ENCODE data around the gene HMGB2. TPM values are rescaled to one million over a fixed set of nuclear protein-coding genes. Genes with fewer than 3 reads are reported as not detected.

HMGB2 gene
- polyA plus RNA-seq, 1 experiment, result 32.7 TPM

- no peaks in the 10 kb centered on the region for H3K36me3 ChIP-seq (ENCODE audit: control insufficient read depth, insufficient read depth, low read length)
- ChIA-PET CTCF (no interaction called here), POLR2A (no interaction called here)
- TF ChIP-seq, protein P1, sequence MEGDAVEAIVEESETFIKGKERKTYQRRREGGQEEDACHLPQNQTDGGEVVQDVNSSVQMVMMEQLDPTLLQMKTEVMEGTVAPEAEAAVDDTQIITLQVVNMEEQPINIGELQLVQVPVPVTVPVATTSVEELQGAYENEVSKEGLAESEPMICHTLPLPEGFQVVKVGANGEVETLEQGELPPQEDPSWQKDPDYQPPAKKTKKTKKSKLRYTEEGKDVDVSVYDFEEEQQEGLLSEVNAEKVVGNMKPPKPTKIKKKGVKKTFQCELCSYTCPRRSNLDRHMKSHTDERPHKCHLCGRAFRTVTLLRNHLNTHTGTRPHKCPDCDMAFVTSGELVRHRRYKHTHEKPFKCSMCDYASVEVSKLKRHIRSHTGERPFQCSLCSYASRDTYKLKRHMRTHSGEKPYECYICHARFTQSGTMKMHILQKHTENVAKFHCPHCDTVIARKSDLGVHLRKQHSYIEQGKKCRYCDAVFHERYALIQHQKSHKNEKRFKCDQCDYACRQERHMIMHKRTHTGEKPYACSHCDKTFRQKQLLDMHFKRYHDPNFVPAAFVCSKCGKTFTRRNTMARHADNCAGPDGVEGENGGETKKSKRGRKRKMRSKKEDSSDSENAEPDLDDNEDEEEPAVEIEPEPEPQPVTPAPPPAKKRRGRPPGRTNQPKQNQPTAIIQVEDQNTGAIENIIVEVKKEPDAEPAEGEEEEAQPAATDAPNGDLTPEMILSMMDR (IDR thresholded peaks at IDR 0.05; ENCODE audit: insufficient read depth, low read depth, low read length), result no peak
- H3K27me3 ChIP-seq (ENCODE audit: control insufficient read depth, insufficient read depth, low read length), result no peaks in the 10 kb centered on the region
- no peak overlapping the region for H3K4me3 ChIP-seq (ENCODE audit: low read depth, low read length)
- no peak for DNase-seq (ENCODE audit: low read depth)
Measured at GRCh38 chr4:173284463-173284862, 49.7 kb downstream of the HMGB2 start.

- no peak overlapping the region for H3K4me3 ChIP-seq (ENCODE audit: low read depth, low read length)
- H3K27me3 ChIP-seq (ENCODE audit: control insufficient read depth, insufficient read depth, low read length), result no peaks in the 10 kb centered on the region
- DNase-seq (ENCODE audit: low read depth), result no peak
- TF ChIP-seq, protein P1 (IDR thresholded peaks at IDR 0.05; ENCODE audit: insufficient read depth, low read depth, low read length), result no peak
- POLR2A ChIA-PET, result no interaction called here
- CTCF ChIA-PET, result interaction anchor here (1.0 to 1.5 kb wide), 4 partner anchors 13 to 259 kb away, joined by 3 to 4 read pairs (median 3); no protein-coding TSS in a partner anchor
- no peaks in the 10 kb centered on the region for H3K36me3 ChIP-seq (ENCODE audit: control insufficient read depth, insufficient read depth, low read length)
Measured at GRCh38 chr4:173282626-173283025, 51.5 kb downstream of the HMGB2 start.

GRCh38 chr4:173282256-173282562 lies 51.9 kb downstream of the HMGB2 start:
- no peak for DNase-seq (ENCODE audit: low read depth)
- ChIA-PET CTCF (interaction anchor here (0.6 to 1.5 kb wide), 4 partner anchors 17 to 911 kb away, joined by 3 to 4 read pairs (median 3); no protein-coding TSS in a partner anchor), POLR2A (no interaction called here)
- TF ChIP-seq, protein P1 (IDR thresholded peaks at IDR 0.05; ENCODE audit: insufficient read depth, low read depth, low read length), result no peak
- no peaks in the 10 kb centered on the region for H3K27me3 ChIP-seq (ENCODE audit: control insufficient read depth, insufficient read depth, low read length)
- no peak overlapping the region for H3K4me3 ChIP-seq (ENCODE audit: low read depth, low read length)
- H3K36me3 ChIP-seq (ENCODE audit: control insufficient read depth, insufficient read depth, low read length), result no peaks in the 10 kb centered on the region

DNA sequence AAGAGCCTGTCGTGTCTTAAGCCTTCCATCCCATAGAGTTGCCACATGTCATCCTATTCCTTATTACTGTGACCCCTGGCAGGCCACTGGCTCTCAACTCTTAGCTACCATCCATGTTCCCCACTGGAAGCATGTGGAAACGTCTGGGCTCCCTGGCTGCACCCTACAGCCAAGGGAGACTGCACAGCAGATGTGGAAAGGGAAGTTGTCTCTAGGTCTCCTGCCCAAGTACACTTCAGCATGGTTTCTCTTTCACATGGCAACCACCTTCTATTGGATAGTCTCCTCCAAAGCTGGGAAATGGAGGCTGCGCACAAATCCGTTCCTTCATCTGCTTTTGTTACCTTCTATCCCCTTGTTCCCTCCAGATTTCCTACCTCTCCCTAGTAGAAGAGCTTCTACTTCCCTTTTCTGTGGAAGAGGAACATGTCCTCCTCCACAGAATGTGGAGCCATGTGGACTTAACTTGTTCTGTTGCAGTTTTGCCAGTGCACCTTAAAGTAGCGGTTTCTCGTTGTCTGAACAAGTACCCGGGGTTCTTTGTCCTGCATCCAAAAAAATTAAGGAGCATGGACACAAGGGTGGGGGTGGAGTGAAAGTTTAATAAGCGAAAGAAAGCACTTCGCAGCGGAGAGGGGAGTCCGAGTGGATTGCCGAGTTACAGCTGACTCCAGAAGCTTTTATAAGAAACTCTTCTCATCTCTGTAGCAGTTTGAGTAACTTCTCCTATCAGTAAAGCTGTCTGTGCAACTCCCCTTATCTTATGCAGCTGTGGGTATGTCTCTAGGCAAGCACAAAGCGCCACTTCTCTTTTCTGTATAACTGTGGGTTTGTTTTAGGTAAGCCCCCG lies 52.5 kb downstream of the HMGB2 start:
- CTCF ChIA-PET, result interaction anchor here (0.6 to 1.5 kb wide), 5 partner anchors 17 to 912 kb away, joined by 3 to 4 read pairs (median 3); no protein-coding TSS in a partner anchor
- TF ChIP-seq, protein P1 (IDR thresholded peaks at IDR 0.05; ENCODE audit: insufficient read depth, low read depth, low read length), result no peak

More for the DNA sequence above, 52.5 kb downstream of the HMGB2 start:
- Histone ChIP-seq H3K27me3 (ENCODE audit: control insufficient read depth, insufficient read depth, low read length) (no peaks in the 10 kb centered on the region), H3K4me3 (ENCODE audit: low read depth, low read length) (no peak overlapping the region), H3K36me3 (ENCODE audit: control insufficient read depth, insufficient read depth, low read length) (no peaks in the 10 kb centered on the region)
- POLR2A ChIA-PET, result no interaction called here
- DNase-seq (ENCODE audit: low read depth), result no peak

Other genes with a start within 250 kb of the HMGB2 start
- gene GALNT7, start 165.5 kb downstream of the HMGB2 start, polyA plus RNA-seq (2011; rRNA removed), result 6.3 and 10.7 TPM in 2 replicates
- 3.7 and 8.9 TPM in 2 replicates for gene SAP30, start 36.6 kb upstream of the HMGB2 start, polyA plus RNA-seq (2011; rRNA removed)
- gene SCRG1, start 64.8 kb upstream of the HMGB2 start, polyA plus RNA-seq (2011; rRNA removed), result 0.47 and 0.56 TPM in 2 replicates
- 3.6 and 4.9 TPM in 2 replicates for gene HAND2, start 195.9 kb upstream of the HMGB2 start, polyA plus RNA-seq (2011; rRNA removed)

Measured in BJ (cell line).